ENCODE data around the gene TMEM119.
"Not testable (repeated sequence)": the region's sequence is repeated elsewhere in the genome, so short reads cannot be mapped to it uniquely, and the experiment has no call there.

The TMEM119 gene

DNA sequence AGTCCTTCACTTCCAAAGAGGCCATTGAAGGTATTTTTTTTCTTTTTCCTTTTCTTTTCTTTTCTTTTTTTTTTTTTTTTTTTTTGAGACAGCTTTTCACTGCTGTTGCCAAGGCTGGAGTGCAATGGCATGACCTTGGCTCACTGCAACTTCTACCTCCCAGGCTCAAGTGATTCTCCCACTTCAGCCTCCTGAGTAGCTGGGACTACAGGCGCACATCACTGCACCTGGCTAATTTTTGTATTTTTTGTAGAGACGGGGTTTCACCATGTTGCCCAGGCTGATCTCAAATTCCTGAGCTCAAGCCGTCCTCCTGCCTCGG is 21.0 kb upstream of the TMEM119 start:
- no CpG with 5 or more reads among the region's 4 CpGs for whole genome bisulfite sequencing, 2 donors (ENCODE audit: extremely low coverage in 2 of 2, insufficient read length in 2 of 2, insufficient replicate concordance in 1 of 2)
- DNase-seq (ENCODE audit: low spot score): not testable (repeated sequence)

DNA sequence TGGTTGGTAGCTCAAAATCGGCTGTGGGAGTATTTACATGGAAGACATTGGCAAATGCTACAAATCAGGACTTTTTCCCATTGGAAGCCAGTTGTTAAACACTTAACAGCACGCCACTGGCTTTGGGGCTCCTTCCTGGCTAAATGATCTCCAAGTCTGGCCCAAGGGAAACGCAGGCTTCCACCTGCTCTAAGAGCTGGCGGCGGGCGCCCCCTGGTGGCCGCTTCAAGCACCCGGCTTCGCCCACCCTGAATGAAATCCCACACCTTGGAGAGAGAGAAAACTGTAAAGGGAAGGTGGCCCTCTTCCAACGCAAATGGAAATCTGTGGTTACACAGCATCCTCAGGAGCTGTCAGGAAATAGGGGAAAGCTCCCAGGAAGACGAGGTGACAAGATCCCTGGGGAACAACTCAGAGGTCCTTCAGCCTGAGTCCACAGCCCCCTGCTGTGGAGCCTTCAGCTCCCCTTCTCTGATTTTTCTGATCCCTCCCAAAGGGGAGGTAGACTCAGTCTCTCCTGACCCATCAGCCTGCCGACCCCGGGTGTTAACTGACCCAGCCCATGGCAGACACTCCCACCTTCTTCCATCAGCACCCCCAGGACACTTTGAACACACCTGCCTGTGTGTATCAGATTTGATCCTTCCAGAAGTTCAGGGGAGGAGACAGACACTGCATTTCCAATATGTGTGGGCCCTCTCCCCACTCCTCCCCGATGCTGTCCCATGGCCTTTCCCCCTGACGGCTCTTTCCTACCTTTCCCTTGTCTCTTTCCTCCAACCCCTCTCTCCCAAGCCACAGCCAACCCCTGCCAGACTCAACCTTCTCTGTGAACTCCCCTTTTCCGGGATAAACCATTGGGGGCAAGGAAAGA is 20.4 kb upstream of the TMEM119 start:
- Histone ChIP-seq H3K4ac (ENCODE audit: low read length) (no peak overlapping the region), H3K9me3 (replicated peaks in 1 of 2; ENCODE audit: control insufficient read depth in 2 of 2, insufficient read depth in 1 of 2, low read depth in 1 of 2, low read length in 2 of 2) (peaks cover 0 to 4% of the 10 kb centered on the region in 2 donors), H3K79me1 (ENCODE audit: low read depth, low read length) (no peaks in the 10 kb centered on the region), H2AFZ (ENCODE audit: low read length) (peak overlapping the region; percentile 33), H3K27me3 (ENCODE audit: control insufficient read depth in 3 of 3, insufficient read depth in 3 of 3, low read depth in 1 of 3, low read length in 3 of 3) (no peaks in the 10 kb centered on the region), H3K9ac (ENCODE audit: low read depth, low read length, poor library complexity) (no peak overlapping the region), H4K8ac (ENCODE audit: low read depth, low read length) (no peak overlapping the region), H3K14ac (ENCODE audit: low read length) (no peak overlapping the region), H3K36me3 (replicated peaks in 1 of 2; ENCODE audit: control insufficient read depth in 2 of 2, insufficient read depth in 2 of 2, low read length in 2 of 2) (no peaks in the 10 kb centered on the region), H4K91ac (ENCODE audit: low read depth, low read length, poor library complexity) (no peak overlapping the region), H3K18ac (ENCODE audit: low read length) (no peak overlapping the region), H2BK120ac (ENCODE audit: low read depth, low read length) (no peak overlapping the region), H2AK5ac (ENCODE audit: low read depth, low read length) (no peak overlapping the region), H2BK5ac (ENCODE audit: low read length) (no peak overlapping the region), H3K4me2 (ENCODE audit: insufficient read depth, low read length, poor library complexity, severe bottlenecking) (peak overlapping the region; percentile 26), H3K27ac (replicated peaks; ENCODE audit: low read length) (no peak overlapping the region), H3K4me1 (ENCODE audit: control insufficient read depth in 2 of 2, insufficient read depth in 1 of 2, low read depth in 1 of 2, low read length in 2 of 2) (peaks cover 9 to 22% of the 10 kb centered on the region in 2 donors), H2BK15ac (ENCODE audit: low read length) (peak overlapping the region; percentile 0), H3K23ac (ENCODE audit: low read depth, low read length, poor library complexity) (no peak overlapping the region), H3K4me3 (ENCODE audit: low read length in 2 of 2) (no peak overlapping the region), H2BK12ac (ENCODE audit: low read length) (no peak overlapping the region)
- peak; percentile 81 for DNase-seq (ENCODE audit: low spot score)
- no CpG with 5 or more reads among the region's 16 CpGs for WGBS, 2 donors (ENCODE audit: extremely low coverage in 2 of 2, insufficient read length in 2 of 2, insufficient replicate concordance in 1 of 2)

More for the DNA sequence above, 21.0 kb upstream of the TMEM119 start:
- not testable (repeated sequence) for H4K8ac ChIP-seq (ENCODE audit: low read depth, low read length); H3K4ac ChIP-seq (ENCODE audit: low read length); H3K4me2 ChIP-seq (ENCODE audit: insufficient read depth, low read length, poor library complexity, severe bottlenecking); H2BK120ac ChIP-seq (ENCODE audit: low read depth, low read length); H2BK15ac ChIP-seq (ENCODE audit: low read length); H2BK12ac ChIP-seq (ENCODE audit: low read length); H3K36me3 ChIP-seq (replicated peaks in 1 of 2; ENCODE audit: control insufficient read depth in 2 of 2, insufficient read depth in 2 of 2, low read length in 2 of 2); H3K9ac ChIP-seq (ENCODE audit: low read depth, low read length, poor library complexity); H3K18ac ChIP-seq (ENCODE audit: low read length); H3K9me3 ChIP-seq (replicated peaks in 1 of 2; ENCODE audit: control insufficient read depth in 2 of 2, insufficient read depth in 1 of 2, low read depth in 1 of 2, low read length in 2 of 2); H3K4me3 ChIP-seq (ENCODE audit: low read length in 2 of 2); H2AK5ac ChIP-seq (ENCODE audit: low read depth, low read length); H3K79me1 ChIP-seq (ENCODE audit: low read depth, low read length); H2BK5ac ChIP-seq (ENCODE audit: low read length); H3K27me3 ChIP-seq (ENCODE audit: control insufficient read depth in 3 of 3, insufficient read depth in 3 of 3, low read depth in 1 of 3, low read length in 3 of 3); H3K27ac ChIP-seq (replicated peaks; ENCODE audit: low read length); H3K14ac ChIP-seq (ENCODE audit: low read length); H3K23ac ChIP-seq (ENCODE audit: low read depth, low read length, poor library complexity); H4K91ac ChIP-seq (ENCODE audit: low read depth, low read length, poor library complexity)
- peak overlapping the region; percentile 33 for H2AFZ ChIP-seq (ENCODE audit: low read length)
- H3K4me1 ChIP-seq (ENCODE audit: control insufficient read depth in 2 of 2, insufficient read depth in 1 of 2, low read depth in 1 of 2, low read length in 2 of 2): peaks cover 7 to 22% of the 10 kb centered on the region in 2 donors

DNA sequence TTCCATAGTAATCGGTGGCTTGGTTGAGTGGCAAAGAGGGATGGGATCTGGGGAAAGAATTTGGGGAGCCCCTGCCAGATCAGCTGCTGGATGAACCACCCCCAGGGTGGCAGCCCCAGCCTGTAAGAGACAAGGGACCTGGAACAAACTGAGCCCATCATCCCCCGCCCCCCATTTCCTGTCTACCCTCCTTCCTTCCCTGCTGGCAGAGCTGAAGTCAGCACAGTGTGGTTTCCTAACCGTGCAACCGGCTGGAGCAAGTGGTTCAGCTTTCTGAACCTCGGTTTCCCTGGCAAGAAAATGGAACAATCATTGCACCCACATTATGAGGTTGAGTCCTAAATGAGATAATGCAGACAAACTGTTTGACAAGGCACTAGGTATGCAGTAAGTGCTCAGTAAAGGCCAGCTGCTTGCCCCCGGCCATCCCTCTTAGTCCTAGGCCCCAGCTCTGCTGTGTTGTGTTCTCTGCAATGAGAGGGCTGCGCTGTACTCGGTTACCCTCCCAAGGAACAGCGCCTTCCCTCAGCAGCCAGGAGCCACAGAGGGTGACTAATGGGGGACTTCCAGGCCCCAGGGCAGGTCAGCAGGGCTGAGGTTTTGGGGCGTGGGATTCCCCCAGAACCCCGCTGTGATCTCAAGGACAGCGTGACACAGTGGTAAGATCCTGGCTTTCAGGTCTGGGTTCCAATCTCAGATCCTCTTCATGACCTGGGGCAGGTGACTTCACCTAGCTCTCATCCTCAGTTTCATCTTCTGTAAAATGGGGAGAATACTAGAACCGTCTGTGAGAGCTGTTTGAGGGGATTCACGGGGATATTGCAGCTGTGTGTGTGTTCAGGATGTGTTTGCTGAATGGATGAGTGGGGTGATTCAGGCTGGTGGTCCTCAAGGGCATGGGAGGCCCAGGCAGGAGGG is 19.3 kb upstream of the TMEM119 start:
- Histone ChIP-seq H3K9ac (ENCODE audit: low read depth, low read length, poor library complexity) (no peak overlapping the region), H3K4me2 (ENCODE audit: insufficient read depth, low read length, poor library complexity, severe bottlenecking) (no peak overlapping the region), H2BK12ac (ENCODE audit: low read length) (peak overlapping the region; percentile 76), H2BK120ac (ENCODE audit: low read depth, low read length) (no peak overlapping the region), H2AK5ac (ENCODE audit: low read depth, low read length) (peak overlapping the region; percentile 70), H2AFZ (ENCODE audit: low read length) (no peak overlapping the region), H3K36me3 (replicated peaks in 1 of 2; ENCODE audit: control insufficient read depth in 2 of 2, insufficient read depth in 2 of 2, low read length in 2 of 2) (no peaks in the 10 kb centered on the region), H3K23ac (ENCODE audit: low read depth, low read length, poor library complexity) (no peak overlapping the region), H2BK5ac (ENCODE audit: low read length) (peak overlapping the region; percentile 20), H3K18ac (ENCODE audit: low read length) (peak overlapping the region; percentile 61), H3K14ac (ENCODE audit: low read length) (no peak overlapping the region), H4K8ac (ENCODE audit: low read depth, low read length) (no peak overlapping the region), H3K4me3 (ENCODE audit: low read length in 2 of 2) (no peak overlapping the region), H2BK15ac (ENCODE audit: low read length) (peak overlapping the region; percentile 88), H3K9me3 (replicated peaks in 1 of 2; ENCODE audit: control insufficient read depth in 2 of 2, insufficient read depth in 1 of 2, low read depth in 1 of 2, low read length in 2 of 2) (peaks cover 0 to 4% of the 10 kb centered on the region in 2 donors), H4K91ac (ENCODE audit: low read depth, low read length, poor library complexity) (peak overlapping the region; percentile 83), H3K27ac (replicated peaks; ENCODE audit: low read length) (no peak overlapping the region), H3K27me3 (ENCODE audit: control insufficient read depth in 3 of 3, insufficient read depth in 3 of 3, low read depth in 1 of 3, low read length in 3 of 3) (no peaks in the 10 kb centered on the region), H3K4ac (ENCODE audit: low read length) (no peak overlapping the region), H3K79me1 (ENCODE audit: low read depth, low read length) (no peaks in the 10 kb centered on the region), H3K4me1 (ENCODE audit: control insufficient read depth in 2 of 2, insufficient read depth in 1 of 2, low read depth in 1 of 2, low read length in 2 of 2) (peaks cover 7 to 13% of the 10 kb centered on the region in 2 donors)
- no peak for DNase-seq (ENCODE audit: low spot score)
- WGBS, 2 donors (ENCODE audit: extremely low coverage in 2 of 2, insufficient read length in 2 of 2, insufficient replicate concordance in 1 of 2): no CpG with 5 or more reads among the region's 14 CpGs

DNA sequence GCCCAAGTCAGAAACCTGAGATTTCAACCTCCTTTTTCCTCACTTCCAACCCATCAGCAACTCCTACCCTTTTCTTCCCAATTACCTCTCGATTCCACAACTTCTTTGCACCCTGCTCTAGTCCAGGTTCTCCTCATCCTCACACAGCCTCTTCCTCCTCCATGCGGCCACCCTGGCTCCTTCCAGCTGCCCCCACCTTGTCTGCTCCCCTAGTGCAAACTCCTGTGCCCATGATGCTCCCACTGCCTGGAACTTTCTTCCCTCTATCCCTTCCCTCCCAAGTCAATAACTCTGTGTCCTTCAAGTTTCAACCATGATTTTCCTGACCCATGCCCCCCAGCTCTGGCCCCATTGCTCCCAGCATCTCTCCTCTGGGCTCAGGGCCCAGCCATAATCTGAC is 18.5 kb upstream of the TMEM119 start:
- H3K23ac ChIP-seq (ENCODE audit: low read depth, low read length, poor library complexity): no peak overlapping the region
- no peak overlapping the region for H2BK120ac ChIP-seq (ENCODE audit: low read depth, low read length)
- no peak overlapping the region for H3K27ac ChIP-seq (replicated peaks; ENCODE audit: low read length)
- H3K4me1 ChIP-seq (ENCODE audit: control insufficient read depth in 2 of 2, insufficient read depth in 1 of 2, low read depth in 1 of 2, low read length in 2 of 2): peaks cover 5 to 8% of the 10 kb centered on the region in 2 donors
- no peak overlapping the region for H3K14ac ChIP-seq (ENCODE audit: low read length)
- no peak overlapping the region for H2BK12ac ChIP-seq (ENCODE audit: low read length)
- no peak overlapping the region for H4K91ac ChIP-seq (ENCODE audit: low read depth, low read length, poor library complexity)
- peak overlapping the region; percentile 10 for H2BK15ac ChIP-seq (ENCODE audit: low read length)
- peaks cover 0 to 2% (median 0%) of the 10 kb centered on the region in 3 experiments for H3K27me3 ChIP-seq (ENCODE audit: control insufficient read depth in 3 of 3, insufficient read depth in 3 of 3, low read depth in 1 of 3, low read length in 3 of 3)
- peak overlapping the region in 1 of 2 donors; percentile 9 for H3K4me3 ChIP-seq (ENCODE audit: low read length in 2 of 2)
- H3K9me3 ChIP-seq (replicated peaks in 1 of 2; ENCODE audit: control insufficient read depth in 2 of 2, insufficient read depth in 1 of 2, low read depth in 1 of 2, low read length in 2 of 2): peaks cover 0 to 4% of the 10 kb centered on the region in 2 donors
- no peaks in the 10 kb centered on the region for H3K36me3 ChIP-seq (replicated peaks in 1 of 2; ENCODE audit: control insufficient read depth in 2 of 2, insufficient read depth in 2 of 2, low read length in 2 of 2)
- no peak for DNase-seq (ENCODE audit: low spot score)
- peak overlapping the region; percentile 70 for H2AK5ac ChIP-seq (ENCODE audit: low read depth, low read length)
- H2AFZ ChIP-seq (ENCODE audit: low read length): no peak overlapping the region
- H3K79me1 ChIP-seq (ENCODE audit: low read depth, low read length): no peaks in the 10 kb centered on the region
- no peak overlapping the region for H3K18ac ChIP-seq (ENCODE audit: low read length)
- no peak overlapping the region for H3K4me2 ChIP-seq (ENCODE audit: insufficient read depth, low read length, poor library complexity, severe bottlenecking)
- no peak overlapping the region for H3K9ac ChIP-seq (ENCODE audit: low read depth, low read length, poor library complexity)
- no peak overlapping the region for H2BK5ac ChIP-seq (ENCODE audit: low read length)
- H4K8ac ChIP-seq (ENCODE audit: low read depth, low read length): no peak overlapping the region
- WGBS, 2 donors (ENCODE audit: extremely low coverage in 2 of 2, insufficient read length in 2 of 2, insufficient replicate concordance in 1 of 2): 100% methylated on average over 1 of the region's 2 CpGs
- no peak overlapping the region for H3K4ac ChIP-seq (ENCODE audit: low read length)
